Dedifferentiated amniotic fluid mesenchymal stem cell (primary cell): ENCODE results near the gene KMT2B.
A peak's percentile ranks its signal among the peaks of the same experiment; 100 is the strongest.

ENCODE experiments used
- DNase-seq: peaks from one replicate; pipeline ENCODE4 v3.0.0-alpha.2; 2016; ENCODE audit errors: extremely low spot score

Gene KMT2B

GRCh38 chr19:35740423-35741202 lies 22.8 kb downstream of the KMT2B start:
- DNase-seq, result peak; percentile 94

GRCh38 chr19:35741203-35741515 lies 23.4 kb downstream of the KMT2B start:
- DNase-seq, result no peak

GRCh38 chr19:35742121-35742724 lies 24.4 kb downstream of the KMT2B start, which contains the start of gene IGFLR1:
TSS of gene IGFLR1 (minus strand) at chr19:35742452. CDS start at chr19:35741180, 1,272 bp downstream.
- no peak for DNase-seq

GRCh38 chr19:35743640-35744429 lies 26.0 kb downstream of the KMT2B start:
- DNase-seq, result no peak

DNA sequence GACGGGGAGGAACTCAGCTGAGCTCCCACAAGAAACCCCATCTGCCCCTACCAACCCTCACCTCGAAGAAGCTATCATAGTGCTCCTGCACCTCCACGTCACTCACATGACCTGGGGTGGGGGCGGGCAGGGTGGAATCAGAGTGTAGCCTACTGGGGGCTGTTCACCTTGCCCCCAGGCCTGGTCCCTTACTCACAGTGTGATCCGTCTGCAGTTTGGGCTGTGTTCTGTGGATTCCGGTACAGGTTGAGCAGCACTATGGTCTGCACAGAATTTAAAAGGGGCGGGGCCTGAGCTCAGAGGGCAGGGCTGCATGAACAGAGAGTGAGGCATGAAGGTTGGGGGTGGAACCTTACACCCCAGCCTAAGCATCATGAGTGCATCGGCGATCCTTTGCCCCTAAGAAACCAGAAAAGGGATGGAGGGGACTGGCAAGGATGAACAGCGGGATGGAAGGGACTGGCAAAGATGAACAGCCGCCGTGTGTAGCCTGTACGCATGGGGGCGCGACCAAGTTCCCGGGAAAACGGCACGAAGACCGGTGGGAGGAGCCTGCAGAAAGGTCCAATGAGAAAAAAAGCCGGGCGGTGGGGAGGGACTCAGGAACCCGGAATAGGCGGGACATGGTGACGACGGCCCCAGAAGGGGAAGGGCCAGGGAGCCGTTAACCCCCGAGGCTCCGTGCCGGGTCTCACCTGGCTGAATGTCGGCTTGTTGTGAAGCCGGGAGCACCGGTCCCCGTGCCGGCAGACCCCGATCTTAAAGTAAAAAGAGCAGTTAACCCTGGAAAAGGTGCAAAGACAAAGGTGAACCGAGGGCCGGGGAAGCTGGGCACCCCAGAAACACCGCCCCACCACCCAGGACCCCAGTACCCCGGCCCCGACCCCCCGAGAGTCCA lies 26.9 kb downstream of the KMT2B start:
- DNase-seq, result peak; percentile 98

DNA sequence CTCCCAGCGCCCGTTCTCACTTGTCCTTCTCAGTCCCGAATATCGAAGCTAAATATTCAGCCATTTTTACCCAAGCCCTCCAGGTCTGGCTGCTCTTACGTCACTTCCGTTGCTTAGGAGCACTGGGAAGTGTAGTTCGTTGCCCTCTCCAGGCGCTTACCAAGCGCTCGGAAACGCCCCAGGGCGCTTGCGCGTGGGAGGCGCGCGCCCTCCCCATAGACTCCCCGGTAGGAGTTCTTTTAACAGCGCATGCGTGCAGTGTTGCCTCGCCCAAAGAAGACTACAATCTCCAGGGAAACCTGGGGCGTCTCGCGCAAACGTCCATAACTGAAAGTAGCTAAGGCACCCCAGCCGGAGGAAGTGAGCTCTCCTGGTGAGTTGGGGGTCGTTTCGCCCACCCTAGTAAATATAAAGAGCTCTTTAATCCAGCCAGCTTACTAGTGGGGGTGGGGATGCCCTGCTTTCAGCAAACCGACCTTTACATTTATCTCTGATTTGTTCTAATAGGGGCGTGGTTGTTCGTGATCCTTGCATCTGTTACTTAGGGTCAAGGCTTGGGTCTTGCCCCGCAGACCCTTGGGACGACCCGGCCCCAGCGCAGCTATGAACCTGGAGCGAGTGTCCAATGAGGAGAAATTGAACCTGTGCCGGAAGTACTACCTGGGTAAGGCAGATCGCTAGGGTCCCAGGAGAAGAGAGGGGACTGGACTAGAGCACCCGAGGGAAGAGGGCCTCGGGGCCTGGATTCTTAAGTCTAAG lies 27.7 kb downstream of the KMT2B start, which contains the start of the genes PSENEN and U2AF1L4:
PSENEN (plus strand) TSS at position 324 of the 759 bp plus-strand sequence; CDS start at position 604, 280 bp downstream.
U2AF1L4 (minus strand) TSS at position 91 of the 759 bp plus-strand sequence; CDS start at position 64, 27 bp downstream.
- peak; percentile 99 for DNase-seq

DNA sequence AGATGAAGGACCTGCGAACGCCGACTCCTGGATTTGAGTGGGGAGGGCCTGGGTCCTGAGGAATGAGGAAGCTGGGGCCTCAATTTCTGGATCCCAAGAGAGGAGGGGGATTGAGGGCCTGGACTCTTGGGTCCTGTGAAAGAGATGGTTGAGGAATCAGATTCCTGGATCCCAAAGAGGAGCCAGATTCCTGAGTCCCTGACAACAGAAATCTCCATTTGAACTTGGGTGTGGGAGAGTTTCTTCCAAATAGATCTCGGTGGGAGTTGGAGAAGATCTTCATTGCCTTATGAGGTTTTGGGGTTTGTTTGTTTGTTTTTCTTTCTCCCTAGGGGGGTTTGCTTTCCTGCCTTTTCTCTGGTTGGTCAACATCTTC lies 28.3 kb downstream of the KMT2B start:
- no peak for DNase-seq

DNA sequence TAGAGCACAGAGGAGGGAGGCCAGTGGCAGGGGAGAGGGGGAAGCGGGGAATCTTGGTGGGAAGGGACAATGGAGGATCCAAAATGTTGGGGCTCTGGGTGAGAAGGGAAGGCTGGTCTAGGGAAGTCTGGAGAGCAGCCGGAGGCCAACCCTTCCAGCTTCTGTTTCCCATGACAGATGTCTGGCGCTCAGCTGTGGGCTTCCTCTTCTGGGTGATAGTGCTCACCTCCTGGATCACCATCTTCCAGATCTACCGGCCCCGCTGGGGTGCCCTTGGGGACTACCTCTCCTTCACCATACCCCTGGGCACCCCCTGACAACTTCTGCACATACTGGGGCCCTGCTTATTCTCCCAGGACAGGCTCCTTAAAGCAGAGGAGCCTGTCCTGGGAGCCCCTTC lies 28.7 kb downstream of the KMT2B start:
- no peak for DNase-seq

DNA sequence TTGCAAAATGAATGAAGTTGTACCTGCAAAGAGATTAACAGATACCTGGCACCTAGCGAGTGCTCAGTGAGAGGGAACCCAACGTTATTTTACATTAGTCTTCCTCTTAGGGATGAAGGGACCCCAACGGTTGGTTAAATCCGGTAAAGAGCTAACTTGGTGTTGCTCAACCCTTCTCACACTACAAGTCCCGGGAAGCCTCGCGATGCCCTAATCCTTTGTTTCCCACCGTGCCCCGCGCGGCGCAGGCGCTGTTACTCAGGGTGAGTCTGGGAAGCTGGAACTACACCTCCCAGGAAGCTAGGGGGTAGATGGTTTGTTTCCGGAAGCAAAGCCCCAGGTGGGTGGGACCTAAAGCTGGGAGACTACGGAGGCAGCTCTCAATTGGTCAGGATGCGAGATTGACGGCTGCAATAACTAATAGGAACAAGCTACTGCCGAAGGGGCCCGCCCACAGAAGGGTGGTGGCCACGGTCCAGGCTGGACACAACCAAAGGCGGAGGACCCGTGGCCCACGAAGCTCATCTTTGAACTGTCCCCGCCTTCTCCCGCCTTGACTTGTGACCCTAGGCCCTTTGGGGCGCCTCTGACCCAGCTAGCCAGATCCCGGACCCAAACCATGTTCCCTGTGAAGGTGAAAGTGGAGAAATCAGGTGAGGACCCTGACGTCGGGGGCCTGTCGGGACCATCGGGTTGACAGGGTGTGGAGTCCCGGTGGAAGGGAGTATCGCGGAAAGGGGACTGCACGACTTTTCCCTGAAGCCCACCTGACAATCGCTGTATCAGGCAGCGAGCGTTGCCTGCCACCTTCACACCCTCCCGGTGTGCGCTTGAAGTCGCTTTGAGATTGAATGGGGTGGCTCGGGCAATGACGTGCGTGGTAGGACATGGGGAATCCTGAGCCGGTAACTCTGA lies 30.6 kb downstream of the KMT2B start, which contains the start of gene LIN37:
LIN37 (plus strand) TSS at position 471 of the 915 bp plus-strand sequence; CDS start at position 620, 149 bp downstream.
- peak; percentile 100 for DNase-seq

DNA sequence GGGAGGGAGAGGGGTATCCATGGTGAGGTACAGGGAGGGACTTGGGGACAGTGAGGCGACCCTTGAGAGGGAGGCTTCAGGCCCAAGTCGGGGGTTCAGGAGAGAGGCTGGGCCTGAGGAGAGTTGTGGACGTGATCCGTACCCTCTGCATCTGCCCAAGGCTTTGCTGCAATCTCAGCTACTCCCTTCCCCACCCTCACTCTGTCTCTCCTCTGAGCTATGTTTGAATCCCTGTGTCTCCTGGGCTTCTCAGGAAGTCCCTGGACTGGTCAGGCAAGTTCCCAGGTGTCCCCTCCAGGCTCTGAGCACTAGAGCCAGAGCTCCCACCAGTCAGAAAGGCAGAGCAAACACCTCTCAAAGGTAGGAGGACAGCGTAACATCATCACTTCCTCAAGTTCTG lies 32.4 kb downstream of the KMT2B start:
- DNase-seq, result no peak

GRCh38 chr19:35751839-35752745 lies 34.3 kb downstream of the KMT2B start:
- no peak for DNase-seq

GRCh38 chr19:35752746-35753350 lies 35.0 kb downstream of the KMT2B start:
- no peak for DNase-seq

- DNase-seq, result no peak
These were observed 36.0 kb downstream of the KMT2B start for GRCh38 chr19:35753634-35754369.

GRCh38 chr19:35754370-35755130 lies 36.7 kb downstream of the KMT2B start:
- no peak for DNase-seq

DNA sequence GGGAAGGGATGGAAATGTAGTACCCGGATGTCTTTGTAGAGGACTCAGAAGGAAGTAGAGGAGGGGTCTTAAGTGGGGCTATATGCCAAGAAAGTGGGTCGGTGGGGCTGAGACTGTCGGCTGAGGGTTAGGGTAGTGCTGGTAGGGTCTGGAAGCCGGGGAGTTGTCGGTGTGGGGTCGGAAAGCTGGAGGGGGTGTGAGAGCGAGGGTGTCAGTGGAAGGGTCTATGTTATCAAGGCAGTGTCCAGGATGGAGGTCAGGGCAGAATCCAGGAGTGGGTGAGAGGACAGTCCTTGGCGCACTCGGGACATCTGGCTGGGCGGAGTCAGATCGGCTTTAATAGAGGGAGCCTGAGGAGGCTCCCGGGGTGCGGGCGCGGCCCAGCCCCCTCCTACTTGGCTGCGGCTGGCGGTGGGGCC lies 37.3 kb downstream of the KMT2B start:
- DNase-seq, result no peak
